Lung (tissue), 16 donors: ENCODE measurements around the gene IMPDH2. TPM values are rescaled to one million over a fixed set of nuclear protein-coding genes. Genes with fewer than 3 reads are reported as not detected.

Experiments used
- ATAC-seq: fragments of 200-7000 bp; cut with Tn5 transposase; one replicate; pipeline ENCODE4 v1.9.1; 2020; ENCODE audit warnings: moderate number of reproducible peaks; ENCODE audit not compliant: insufficient read depth, low FRiP score
- DNase-seq, 3 donors: peaks; one replicate each; pipeline ENCODE4 v3.0.0-alpha.2; 2013 to 2017
- H3K27ac ChIP-seq, 2 donors: one replicate each; pipeline ENCODE4 v1.5.1; 2013; ENCODE audit warnings: mild to moderate bottlenecking in 2 of 2, moderate library complexity in 2 of 2, control low read depth in 1 of 2, inconsistent platforms in 1 of 2, low read depth in 1 of 2, low read length in 1 of 2
- H3K27me3 ChIP-seq, 3 donors: one replicate each; pipeline ENCODE4 v1.5.1; 2013; ENCODE audit warnings: low read length in 2 of 3; ENCODE audit not compliant: control insufficient read depth in 3 of 3, insufficient read depth in 3 of 3
- H3K36me3 ChIP-seq, 4 donors: one replicate each; pipeline ENCODE4 v1.5.1; 2013; ENCODE audit warnings: low read length in 4 of 4, mild to moderate bottlenecking in 1 of 4, moderate library complexity in 1 of 4; ENCODE audit not compliant: control insufficient read depth in 4 of 4, insufficient read depth in 4 of 4
- H3K4me1 ChIP-seq, 5 donors: one replicate each; pipeline ENCODE4 v1.5.1; 2013; ENCODE audit warnings: low read length in 5 of 5, mild to moderate bottlenecking in 2 of 5, moderate library complexity in 1 of 5; ENCODE audit not compliant: control insufficient read depth in 5 of 5, insufficient read depth in 5 of 5
- H3K4me3 ChIP-seq: one replicate; pipeline ENCODE4 v1.5.1; 2013; ENCODE audit warnings: mild to moderate bottlenecking, control low read depth, moderate library complexity
- H3K9ac ChIP-seq, 2 donors: one replicate each; pipeline ENCODE4 v1.5.1; 2013; ENCODE audit warnings: low read length in 2 of 2, control low read depth in 1 of 2; ENCODE audit not compliant: insufficient read depth in 1 of 2
- H3K9me3 ChIP-seq, 4 donors: one replicate each; pipeline ENCODE4 v1.5.1; 2013; ENCODE audit warnings: low read length in 3 of 4, mild to moderate bottlenecking in 1 of 4, moderate library complexity in 1 of 4; ENCODE audit not compliant: control insufficient read depth in 4 of 4, insufficient read depth in 3 of 4
- CTCF ChIP-seq: IDR thresholded peaks from 2 replicates; pipeline ENCODE4 v1.5.1; 2012; ENCODE audit warnings: mild to moderate bottlenecking; ENCODE audit errors: control extremely low read depth, extremely low read depth
- WGBS, 2 donors: extraction: QIAGEN DNeasy Blood & Tissue Kit; methylation state at CpG; one replicate each; pipeline ENCODE4 v1.1.7; 2013; 5-methylcytosine and 5-hydroxymethylcytosine counted together
- long read RNA-seq, 5 donors: transcript quantifications; one replicate each; lab custom pipeline, GENCODE V29; 2026
- polyA plus RNA-seq, 2 donors: library from polyadenylated mRNA; stranded (reverse); fragments of 200-250 nt; gene quantifications; one replicate each; pipeline ENCODE4 v1.2.1, GENCODE V29; 2013
- total RNA-seq, 2 donors: library from RNA; depleted of rRNA in 1 of 2; stranded (reverse); fragments of >200 nt in 1 of 2; gene quantifications; one replicate each; pipeline ENCODE4 v1.2.1, GENCODE V29; 2014 to 2021
- donor health status: control.
- donor health status: control.
- donor health status: Bipolar disorder and iron deficiency.
- donor health status: healthy.
- donor health status: DM: yes; HTN: yes; CAD: no.

IMPDH2 gene
- total RNA-seq = 100 to 1,000 TPM; 166 to 216 TPM
- polyA plus RNA-seq = 100 to 1,000 TPM; 129 to 154 TPM
- long read RNA-seq, donor 1, transcript IMPDH2-201 (14 exons, 1,643 nt) = major isoform, 78 of 131 reads
- long read RNA-seq, donor 1, transcript IMPDH2-205 (2 exons, 420 nt) = minor isoform, 6 of 131 reads
- long read RNA-seq, donor 1, partial matches to known transcripts = 41 of 131 reads
- long read RNA-seq, donor 1, other reads (novel, unspliced or antisense) = 0 of 131 reads
- long read RNA-seq, donor 2, transcript IMPDH2-201 (14 exons, 1,643 nt) = major isoform, 16 of 36 reads
- long read RNA-seq, donor 2, partial matches to known transcripts = 15 of 36 reads
- long read RNA-seq, donor 2, other reads (novel, unspliced or antisense) = 0 of 36 reads
- long read RNA-seq, donor 3, transcript IMPDH2-201 (14 exons, 1,643 nt) = major isoform, 37 of 72 reads
- long read RNA-seq, donor 3, partial matches to known transcripts = 29 of 72 reads
- long read RNA-seq, donor 3, other reads (novel, unspliced or antisense) = 0 of 72 reads
- long read RNA-seq, donor 4, transcript IMPDH2-205 (2 exons, 420 nt) = minor isoform, 6 of 61 reads
- long read RNA-seq, donor 4, transcript IMPDH2-201 (14 exons, 1,643 nt) = major isoform, 23 of 61 reads
- long read RNA-seq, donor 4, partial matches to known transcripts = 31 of 61 reads
- long read RNA-seq, donor 4, other reads (novel, unspliced or antisense) = 0 of 61 reads
- long read RNA-seq, donor 5, transcript IMPDH2-201 (14 exons, 1,643 nt) = major isoform, 76 of 141 reads
- long read RNA-seq, donor 5, partial matches to known transcripts = 57 of 141 reads
- long read RNA-seq, donor 5, other reads (novel, unspliced or antisense) = 0 of 141 reads

GRCh38 chr3:49028673-49029562, at the start of gene IMPDH2:
Gene IMPDH2 (minus strand): TSS chr3:49029398. CDS start chr3:49029350, 48 bp downstream.
- Histone ChIP-seq H3K27ac (peak within 1 kb of the TSS; percentile 89 to 93), H3K4me1 (peaks cover 5 to 21% (median 11%) of the 10 kb centered on the region in 5 donors), H3K27me3 (no peaks in the 10 kb centered on the region), H3K36me3 (peaks cover 12 to 61% (median 47%) of the 10 kb centered on the region in 4 donors), H3K4me3 (peak within 1 kb of the TSS; percentile 64), H3K9ac (peak within 1 kb of the TSS; percentile 86 to 95), H3K9me3 (no peaks in the 10 kb centered on the region)
- ATAC-seq = peak; percentile 97
- WGBS, 2 donors = 2 to 3% methylated on average over 55 of the region's 55 CpGs
- peak; percentile 96 to 98 (median 96) for DNase-seq
- TF ChIP-seq CTCF = peak; percentile 41

GRCh38 chr3:49076646-49077045, 47.4 kb upstream of the IMPDH2 start:
- Histone ChIP-seq H3K27me3 (no peaks in the 10 kb centered on the region), H3K36me3 (peaks cover 21 to 35% (median 28%) of the 10 kb centered on the region in 4 donors), H3K4me1 (no peaks in the 10 kb centered on the region), H3K9ac (no peak overlapping the region), H3K27ac (no peak overlapping the region), H3K9me3 (no peaks in the 10 kb centered on the region), H3K4me3 (no peak overlapping the region)
- no peak for ATAC-seq
- 92 to 94% methylated on average over 4 of the region's 4 CpGs for WGBS, 2 donors
- DNase-seq = no peak
- TF ChIP-seq CTCF = no peak

- Histone ChIP-seq H3K9me3 (no peaks in the 10 kb centered on the region), H3K27ac (no peak overlapping the region), H3K4me1 (no peaks in the 10 kb centered on the region), H3K9ac (no peak overlapping the region), H3K36me3 (peaks cover 26 to 39% (median 32%) of the 10 kb centered on the region in 4 donors), H3K4me3 (no peak overlapping the region), H3K27me3 (no peaks in the 10 kb centered on the region)
- no peak for DNase-seq
- no peak for TF ChIP-seq CTCF
- ATAC-seq = no peak
- 91 to 97% methylated on average over 13 of the region's 13 CpGs for whole genome bisulfite sequencing, 2 donors
These were observed 46.9 kb upstream of the IMPDH2 start for GRCh38 chr3:49076116-49076515.
